Frontal cortex (tissue), 4 donors: Measurements from ENCODE around the gene ASB4. TPM values are rescaled to one million over a fixed set of nuclear protein-coding genes. Genes with fewer than 3 reads are reported as not detected.
A peak's percentile ranks its signal among the peaks of the same experiment; 100 is the strongest.
"Not testable (repeated sequence)": the region's sequence is repeated elsewhere in the genome, so short reads cannot be mapped to it uniquely, and the experiment has no call there.

Experiments used
- DNase-seq, 2 donors: peaks; one replicate each; pipeline ENCODE4 v3.0.0; 2012; ENCODE audit warnings: low spot score in 2 of 2
- FAIRE-seq: peaks from 2 replicates; lab custom pipeline; 2012; peaks lifted over from hg19 to GRCh38; lab: Jason Lieb, UNC
- total RNA-seq: library from RNA; depleted of rRNA; stranded (reverse); fragments of >200 nt; gene quantifications from one replicate; pipeline ENCODE4 v1.2.3, GENCODE V29; 2014
- donor health status: control.
- donor health status: control.
- donor health status: control.

The ASB4 gene
- total RNA-seq, 1 donor from 2014 or later, result under 0.01 TPM

GRCh38 chr7:95547361-95548348, 61.9 kb downstream of the ASB4 start:
- DNase-seq (no peak), FAIRE-seq (no peak)

GRCh38 chr7:95549818-95550529, 64.2 kb downstream of the ASB4 start:
- DNase-seq (peak; percentile 73 to 79), FAIRE-seq (no peak)

DNA sequence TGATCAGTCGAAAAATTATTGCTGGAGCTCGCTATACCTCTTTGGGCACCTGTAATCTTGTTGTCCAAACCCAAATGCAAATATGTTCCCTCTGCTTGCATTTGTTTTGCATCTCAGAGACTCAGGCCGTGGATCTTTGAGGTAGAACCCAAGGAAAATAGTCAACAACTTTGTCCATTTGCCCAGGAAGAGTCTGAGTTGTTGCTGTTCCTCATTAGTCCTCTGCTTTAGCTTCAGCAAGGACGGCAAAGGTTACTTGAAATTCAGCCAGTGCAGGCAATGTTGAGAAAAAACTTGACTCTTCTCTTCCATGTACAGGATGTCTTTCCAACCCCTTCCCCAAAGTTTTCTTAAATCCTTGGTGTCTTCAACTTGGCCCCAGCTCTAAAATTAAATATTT, 64.8 kb downstream of the ASB4 start:
- FAIRE-seq, result no peak
- peak; percentile 18 to 43 for DNase-seq

- DNase-seq, FAIRE-seq: not testable (repeated sequence)
Observed at GRCh38 chr7:95552010-95552926, 66.5 kb downstream of the ASB4 start.

DNA sequence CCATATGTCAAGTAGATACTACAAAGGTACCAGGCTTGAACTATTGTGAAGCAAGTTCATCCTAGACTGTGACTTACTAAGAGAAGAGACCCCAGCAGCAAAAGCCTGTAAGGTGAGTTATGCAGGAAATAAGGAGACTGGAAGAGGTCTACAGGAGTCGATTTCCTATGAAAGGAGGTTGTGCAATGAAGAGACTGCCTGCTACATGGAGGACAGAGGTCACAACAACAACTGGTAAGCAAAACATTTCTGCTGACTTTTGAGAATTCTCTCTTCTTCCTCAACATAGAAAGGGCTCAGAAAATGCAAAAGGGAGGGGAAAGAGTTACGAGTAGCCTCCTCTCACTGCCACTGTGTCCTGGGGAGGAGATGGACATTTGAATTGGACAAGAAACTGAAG, 68.2 kb downstream of the ASB4 start:
- DNase-seq (no peak), FAIRE-seq (no peak)

DNA sequence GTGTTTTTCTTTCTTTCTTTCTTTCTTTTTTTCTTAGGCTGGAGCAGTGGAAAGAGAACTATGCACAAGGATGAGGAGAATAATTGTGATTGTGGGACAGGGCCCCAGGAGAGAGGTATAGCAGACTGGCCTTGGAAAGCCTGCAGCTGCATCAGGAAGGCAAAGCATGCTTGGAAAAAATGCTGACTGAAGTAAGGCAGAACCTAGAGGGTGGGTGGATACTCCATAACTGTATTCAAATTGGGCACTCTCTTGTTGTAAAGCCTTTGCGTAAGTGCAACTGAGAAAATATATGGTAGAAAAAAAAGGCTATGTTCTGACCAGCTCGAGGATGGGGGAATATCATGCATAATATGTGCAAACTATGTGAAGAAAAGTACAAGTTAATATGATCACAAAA, 71.0 kb downstream of the ASB4 start:
- DNase-seq (no peak), FAIRE-seq (no peak)

DNA sequence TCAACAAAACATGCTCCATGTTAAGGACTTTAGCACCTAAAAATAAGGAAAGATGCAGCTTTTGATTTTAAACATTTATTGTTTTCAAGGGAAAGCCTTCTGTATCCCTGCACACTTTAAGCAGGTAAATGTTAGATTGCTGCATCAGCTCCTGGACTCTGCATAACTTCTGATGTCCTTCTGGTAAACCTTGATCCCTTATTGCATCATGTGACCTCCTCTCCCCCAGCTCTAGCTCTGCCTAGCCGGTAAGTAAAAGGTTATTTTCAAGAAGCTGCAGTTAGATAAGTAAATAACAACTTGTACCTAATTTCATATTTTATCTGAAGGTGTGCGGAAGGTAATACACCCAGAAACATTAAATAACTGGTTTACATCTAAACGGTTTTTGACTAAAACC, 73.1 kb downstream of the ASB4 start:
- DNase-seq (no peak), FAIRE-seq (no peak)

GRCh38 chr7:95560674-95561073, 74.9 kb downstream of the ASB4 start:
- FAIRE-seq, result no peak
- DNase-seq, result no peak

GRCh38 chr7:95569720-95570119, 84.0 kb downstream of the ASB4 start:
- DNase-seq (no peak), FAIRE-seq (no peak)

- FAIRE-seq, result no peak
- no peak for DNase-seq
Observed at GRCh38 chr7:95577137-95577536, 91.4 kb downstream of the ASB4 start.

- FAIRE-seq, result no peak
- DNase-seq, result no peak
Observed at GRCh38 chr7:95578299-95578855, 92.6 kb downstream of the ASB4 start.

- FAIRE-seq (no peak), DNase-seq (no peak)
Observed at GRCh38 chr7:95579318-95579717, 93.6 kb downstream of the ASB4 start.

DNA sequence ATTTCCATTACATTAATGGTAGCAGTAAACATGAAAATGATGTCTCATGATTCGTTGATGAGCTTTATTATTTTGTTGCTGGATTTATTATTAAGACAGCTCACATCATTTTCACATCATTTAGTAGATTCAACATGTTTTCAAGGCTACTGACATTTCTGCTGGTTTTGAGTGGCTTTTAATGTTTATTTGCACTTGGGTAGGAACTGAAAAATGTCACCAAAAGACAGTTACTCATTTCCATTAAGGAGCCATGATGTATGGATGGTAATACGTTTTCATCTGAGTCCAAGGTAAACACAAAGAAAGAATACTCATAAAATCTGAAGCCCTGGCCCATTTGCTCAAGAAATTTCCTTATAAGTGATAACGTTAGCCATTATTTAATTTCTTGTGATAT, 95.7 kb downstream of the ASB4 start:
- no peak for FAIRE-seq
- DNase-seq, result no peak

DNA sequence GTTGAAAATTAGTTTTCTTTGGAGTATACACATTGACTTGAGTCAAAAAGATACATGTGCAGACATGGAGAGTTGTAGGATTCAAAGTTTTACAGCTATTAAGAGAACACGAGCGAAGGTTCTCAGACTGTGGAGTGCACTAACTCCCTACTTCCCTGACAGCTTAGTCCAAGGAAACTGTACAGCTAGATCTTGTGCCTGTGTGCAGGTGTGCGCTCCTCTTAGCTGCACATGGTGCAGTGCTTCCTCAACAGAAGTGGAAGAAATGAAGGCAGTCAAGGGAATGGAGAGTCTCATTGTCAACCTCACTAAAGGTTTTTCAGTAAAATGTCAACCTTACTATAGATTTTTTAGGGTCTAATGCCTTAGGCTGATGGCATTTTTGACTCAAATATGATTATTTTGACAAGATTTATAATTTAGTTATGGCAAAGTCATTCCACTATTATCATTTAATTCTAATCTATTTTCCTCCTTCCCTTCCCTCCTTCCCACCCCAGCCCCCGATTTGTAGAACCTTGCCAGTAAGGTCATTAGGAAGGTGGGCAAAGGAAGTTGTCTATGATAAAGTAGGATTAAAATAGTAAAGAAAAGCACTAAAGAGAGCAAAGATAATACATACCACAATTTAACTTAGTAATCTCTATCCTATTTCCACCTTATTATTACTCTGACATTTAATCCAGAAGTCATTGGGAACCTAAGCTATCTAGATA, 97.0 kb downstream of the ASB4 start:
- DNase-seq, result no peak
- FAIRE-seq, result no peak

- no peak for DNase-seq
- FAIRE-seq, result no peak
Observed at GRCh38 chr7:95583834-95584621, 98.3 kb downstream of the ASB4 start.

DNA sequence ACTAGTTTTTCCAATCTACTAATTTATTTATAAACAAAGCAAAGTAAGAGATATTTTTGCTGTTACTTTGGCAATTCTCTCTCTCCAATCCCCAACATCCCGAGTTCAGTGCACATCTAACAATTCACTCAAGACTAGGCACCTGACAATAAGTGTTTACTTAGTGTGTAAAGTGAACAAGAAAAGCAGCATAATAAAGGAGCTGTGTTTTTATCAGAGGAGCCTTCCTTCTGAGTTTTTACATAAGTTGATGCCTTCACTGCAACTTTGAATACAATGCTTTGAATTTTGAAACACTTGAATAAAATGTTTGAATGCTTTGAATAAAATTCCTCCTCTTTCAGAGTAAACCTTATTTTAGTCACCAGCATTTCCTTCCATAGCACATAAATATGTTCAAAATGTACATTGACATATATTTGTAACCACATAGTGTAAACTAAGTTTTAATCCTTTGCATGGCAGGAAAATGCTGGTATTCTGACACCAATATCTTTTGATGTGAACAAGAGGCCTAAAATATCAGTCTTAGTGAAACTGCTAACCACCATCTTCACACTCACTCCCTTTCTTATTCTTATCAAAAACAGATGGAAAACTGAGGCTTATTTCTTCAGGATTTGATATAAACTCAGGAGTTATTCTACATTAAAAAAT, 99.2 kb downstream of the ASB4 start:
- DNase-seq, result no peak
- FAIRE-seq, result no peak

- DNase-seq (no peak), FAIRE-seq (no peak)
Observed at GRCh38 chr7:95585426-95585789, 99.7 kb downstream of the ASB4 start.

DNA sequence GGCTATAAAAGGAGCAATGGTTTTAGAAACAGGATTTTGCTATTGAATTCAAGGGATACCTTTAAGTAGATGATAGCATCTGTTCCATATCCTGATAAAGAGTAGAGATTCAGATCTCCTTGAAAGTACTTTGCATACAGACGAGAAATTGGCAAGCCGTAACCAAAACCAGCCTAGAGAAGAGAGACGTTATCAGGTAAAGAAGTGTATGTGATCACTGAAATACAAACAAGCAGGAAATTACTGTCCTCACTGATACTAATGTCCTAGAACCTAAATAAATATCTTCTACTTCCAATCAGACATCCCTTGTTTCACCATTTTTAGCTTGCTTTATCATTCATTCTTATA, 101.2 kb downstream of the ASB4 start:
- DNase-seq (no peak), FAIRE-seq (no peak)
